DOHH2 (cell line): ENCODE results near the gene RAD51B.

ENCODE experiments used
- H3F3A ChIP-seq: fragments of 200-600 bp; sonication (generic), shearing (Covaris generic); 2 replicates; pipeline ENCODE4 v1.6.0; 2016; ENCODE audit warnings: antibody characterized with exemption, mild to moderate bottlenecking; ENCODE audit not compliant: control insufficient read depth, insufficient read depth
- H3K27ac ChIP-seq: fragments of 200-600 bp; sonication (generic); 2 replicates; pipeline ENCODE4 v1.5.1; 2014; ENCODE audit warnings: low read depth, mild to moderate bottlenecking, low read length, moderate library complexity
- H3K27me3 ChIP-seq: fragments of 200-600 bp; sonication (generic); 2 replicates; pipeline ENCODE4 v1.6.1; 2014; ENCODE audit warnings: mild to moderate bottlenecking, low read length, mixed read lengths; ENCODE audit not compliant: control insufficient read depth
- H3K36me3 ChIP-seq: fragments of 200-600 bp; sonication (generic); 2 replicates; pipeline ENCODE4 v1.6.1; 2014; ENCODE audit warnings: mild to moderate bottlenecking, low read length, moderate library complexity, mixed read lengths; ENCODE audit not compliant: control insufficient read depth
- H3K4me1 ChIP-seq: fragments of 200-600 bp; sonication (generic); 2 replicates; pipeline ENCODE4 v1.6.1; 2014; ENCODE audit warnings: mild to moderate bottlenecking, low read length, mixed read lengths; ENCODE audit not compliant: control insufficient read depth
- H3K4me2 ChIP-seq: fragments of 200-600 bp; sonication (generic); 2 replicates; pipeline ENCODE4 v1.6.0; 2014; ENCODE audit warnings: mild to moderate bottlenecking, low read length, moderate library complexity
- H3K4me3 ChIP-seq: fragments of 200-600 bp; sonication (generic); 2 replicates; pipeline ENCODE4 v1.5.1; 2014; ENCODE audit warnings: mild to moderate bottlenecking, low read length, mixed read lengths
- H3K79me2 ChIP-seq: fragments of 200-600 bp; sonication (generic); 2 replicates; pipeline ENCODE4 v1.6.1; 2014; ENCODE audit warnings: mild to moderate bottlenecking, low read length, mixed read lengths; ENCODE audit not compliant: control insufficient read depth
- H3K9me2 ChIP-seq: fragments of 200-600 bp; sonication (generic); replicated peaks from 2 replicates; pipeline ENCODE4 v1.6.1; 2014; ENCODE audit warnings: mild to moderate bottlenecking, low read length, mixed read lengths; ENCODE audit not compliant: control insufficient read depth
- H3K9me3 ChIP-seq: fragments of 200-600 bp; sonication (generic); 2 replicates; pipeline ENCODE4 v1.6.1; 2014; ENCODE audit warnings: antibody characterized with exemption, low read length, mixed read lengths; ENCODE audit not compliant: control insufficient read depth, insufficient read depth
- H4K20me1 ChIP-seq: fragments of 200-600 bp; sonication (generic); 2 replicates; pipeline ENCODE4 v1.6.0; 2014; ENCODE audit warnings: low read depth, mild to moderate bottlenecking, antibody characterized with exemption, low read length, moderate library complexity; ENCODE audit not compliant: control insufficient read depth, insufficient read depth
- EZH2phosphoT487 ChIP-seq: fragments of 200-600 bp; sonication (generic); IDR thresholded peaks from 2 replicates; pipeline ENCODE4 v1.6.1; 2017; ENCODE audit warnings: borderline replicate concordance, mild to moderate bottlenecking, antibody characterized with exemption, low read length, moderate library complexity, mixed read lengths
- TF ChIP-seq, protein P1 (sequence below): fragments of 200-600 bp; sonication (generic); IDR thresholded peaks from one replicate; pipeline ENCODE4 v1.5.1; 2014; ENCODE audit warnings: antibody characterized with exemption, mild to moderate bottlenecking, low read depth, low read length; ENCODE audit not compliant: poor library complexity, severe bottlenecking

RAD51B gene

DNA sequence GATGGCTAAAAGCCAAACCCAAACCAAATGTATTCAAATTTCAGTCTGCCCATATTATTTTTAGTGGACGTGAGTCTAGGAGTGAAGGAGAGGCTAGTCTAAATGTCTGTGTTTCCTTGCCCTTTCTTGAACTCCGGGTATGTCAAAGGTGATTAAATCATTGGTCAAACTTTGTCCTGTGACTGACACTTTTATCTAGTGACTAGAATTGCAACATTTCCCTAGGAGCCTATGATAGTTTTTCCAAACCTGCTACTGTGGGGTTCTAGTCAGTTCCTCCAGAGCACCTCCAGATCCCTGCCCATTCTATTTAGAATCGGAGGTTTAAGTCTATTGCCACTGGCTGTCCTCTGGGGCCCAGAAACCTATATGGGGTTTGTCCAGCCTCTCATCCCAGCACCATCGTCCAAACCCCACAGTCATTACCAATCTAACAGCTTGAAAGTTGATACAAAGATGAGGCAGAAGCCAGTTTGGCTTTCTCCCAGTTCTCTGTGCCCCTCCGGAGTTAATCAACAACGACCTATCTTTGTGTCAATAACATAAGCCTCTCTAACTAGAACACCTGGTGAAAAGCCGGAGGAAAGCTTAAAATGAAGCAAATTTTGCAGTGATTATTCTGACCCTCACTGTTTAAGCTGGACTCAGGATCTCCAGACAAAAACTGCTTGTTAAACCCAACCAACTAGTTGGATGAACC lies 666.6 kb downstream of the RAD51B start:
- H3K4me3 ChIP-seq = no peak overlapping the region
- no peaks in the 10 kb centered on the region for H3K9me2 ChIP-seq
- no peaks in the 10 kb centered on the region for H3K36me3 ChIP-seq
- no peak overlapping the region for H3K27ac ChIP-seq
- H4K20me1 ChIP-seq = no peaks in the 10 kb centered on the region
- H3K27me3 ChIP-seq = no peaks in the 10 kb centered on the region
- H3K4me1 ChIP-seq = no peaks in the 10 kb centered on the region
- no peak overlapping the region for H3K4me2 ChIP-seq
- no peaks in the 10 kb centered on the region for H3K9me3 ChIP-seq
- no peaks in the 10 kb centered on the region for H3K79me2 ChIP-seq
- TF ChIP-seq EZH2phosphoT487 = no peak
- TF ChIP-seq, protein P1, sequence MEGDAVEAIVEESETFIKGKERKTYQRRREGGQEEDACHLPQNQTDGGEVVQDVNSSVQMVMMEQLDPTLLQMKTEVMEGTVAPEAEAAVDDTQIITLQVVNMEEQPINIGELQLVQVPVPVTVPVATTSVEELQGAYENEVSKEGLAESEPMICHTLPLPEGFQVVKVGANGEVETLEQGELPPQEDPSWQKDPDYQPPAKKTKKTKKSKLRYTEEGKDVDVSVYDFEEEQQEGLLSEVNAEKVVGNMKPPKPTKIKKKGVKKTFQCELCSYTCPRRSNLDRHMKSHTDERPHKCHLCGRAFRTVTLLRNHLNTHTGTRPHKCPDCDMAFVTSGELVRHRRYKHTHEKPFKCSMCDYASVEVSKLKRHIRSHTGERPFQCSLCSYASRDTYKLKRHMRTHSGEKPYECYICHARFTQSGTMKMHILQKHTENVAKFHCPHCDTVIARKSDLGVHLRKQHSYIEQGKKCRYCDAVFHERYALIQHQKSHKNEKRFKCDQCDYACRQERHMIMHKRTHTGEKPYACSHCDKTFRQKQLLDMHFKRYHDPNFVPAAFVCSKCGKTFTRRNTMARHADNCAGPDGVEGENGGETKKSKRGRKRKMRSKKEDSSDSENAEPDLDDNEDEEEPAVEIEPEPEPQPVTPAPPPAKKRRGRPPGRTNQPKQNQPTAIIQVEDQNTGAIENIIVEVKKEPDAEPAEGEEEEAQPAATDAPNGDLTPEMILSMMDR = no peak
- H3F3A ChIP-seq = no peaks in the 10 kb centered on the region

DNA sequence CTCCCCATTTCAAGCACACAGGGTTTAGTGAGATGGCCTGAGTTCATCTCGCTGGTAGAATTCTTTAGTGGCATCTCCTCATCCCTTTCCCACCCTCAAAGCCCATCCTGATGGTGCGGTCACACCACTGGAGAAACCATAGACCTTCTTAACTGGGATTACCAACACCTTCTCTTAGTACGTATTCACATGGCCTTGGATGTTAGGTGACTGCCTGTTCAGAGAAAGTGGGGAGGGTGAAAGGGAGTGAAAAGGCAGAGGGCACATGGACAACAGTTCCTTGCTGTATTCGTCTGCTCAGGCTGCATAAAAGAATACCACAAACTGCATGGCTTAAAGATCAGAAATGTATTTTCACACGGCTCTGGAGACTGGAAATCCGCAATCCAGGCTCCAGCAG lies 667.2 kb downstream of the RAD51B start:
- Histone ChIP-seq H3F3A (no peaks in the 10 kb centered on the region), H3K27ac (no peak overlapping the region), H3K9me2 (no peaks in the 10 kb centered on the region), H3K9me3 (no peaks in the 10 kb centered on the region), H3K27me3 (no peaks in the 10 kb centered on the region), H4K20me1 (no peaks in the 10 kb centered on the region), H3K4me1 (no peaks in the 10 kb centered on the region), H3K4me2 (no peak overlapping the region), H3K36me3 (no peaks in the 10 kb centered on the region), H3K79me2 (no peaks in the 10 kb centered on the region), H3K4me3 (no peak overlapping the region)
- TF ChIP-seq, protein P1 = no peak
- no peak for TF ChIP-seq EZH2phosphoT487

DNA sequence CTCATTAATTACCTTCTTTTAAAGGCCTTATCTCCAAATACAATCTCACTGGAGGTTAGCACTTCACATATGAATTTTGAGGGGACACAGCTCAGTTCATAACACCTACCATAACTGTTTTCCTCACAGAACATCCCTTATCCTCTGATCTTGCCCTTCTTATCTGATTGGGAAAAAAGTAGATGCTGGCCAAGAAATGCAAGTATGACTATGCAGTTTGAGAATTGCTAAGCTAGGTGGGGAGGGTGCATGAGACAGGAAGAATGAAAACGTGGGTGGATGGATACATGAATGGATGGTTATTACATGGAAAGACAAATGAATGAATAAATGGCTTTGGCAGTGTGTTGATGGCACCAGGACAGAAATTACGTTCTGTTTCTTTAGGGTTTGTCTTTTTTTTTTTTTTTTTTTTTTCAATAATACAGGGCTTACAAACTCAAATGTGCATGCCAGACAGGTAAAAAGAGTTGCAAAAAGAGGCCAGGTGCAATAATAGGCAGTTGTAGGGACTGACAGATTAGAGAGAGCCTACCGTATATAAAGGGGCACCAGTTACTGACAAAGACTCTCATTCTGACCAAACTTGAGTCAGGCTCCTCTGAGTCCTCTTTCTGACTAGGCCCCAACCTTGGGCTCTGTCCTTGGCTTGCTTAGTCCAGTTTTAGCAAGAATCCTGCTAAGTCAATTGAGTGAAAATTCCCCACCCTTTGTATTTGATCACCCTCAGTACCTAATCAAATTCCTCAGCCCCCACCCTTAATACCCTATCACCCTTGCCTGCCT lies 668.4 kb downstream of the RAD51B start:
- Histone ChIP-seq H3K27ac (no peak overlapping the region), H3K9me3 (no peaks in the 10 kb centered on the region)
- TF ChIP-seq, protein P1 = no peak
- TF ChIP-seq EZH2phosphoT487 = no peak

More for the DNA sequence above, 668.4 kb downstream of the RAD51B start:
- Histone ChIP-seq H3K4me2 (no peak overlapping the region), H3K79me2 (no peaks in the 10 kb centered on the region), H3K36me3 (no peaks in the 10 kb centered on the region), H3F3A (no peaks in the 10 kb centered on the region), H3K4me3 (no peak overlapping the region), H4K20me1 (no peaks in the 10 kb centered on the region), H3K27me3 (no peaks in the 10 kb centered on the region), H3K4me1 (no peaks in the 10 kb centered on the region), H3K9me2 (no peaks in the 10 kb centered on the region)
